ENCODE measurements around the gene TRAPPC2L.

DNA sequence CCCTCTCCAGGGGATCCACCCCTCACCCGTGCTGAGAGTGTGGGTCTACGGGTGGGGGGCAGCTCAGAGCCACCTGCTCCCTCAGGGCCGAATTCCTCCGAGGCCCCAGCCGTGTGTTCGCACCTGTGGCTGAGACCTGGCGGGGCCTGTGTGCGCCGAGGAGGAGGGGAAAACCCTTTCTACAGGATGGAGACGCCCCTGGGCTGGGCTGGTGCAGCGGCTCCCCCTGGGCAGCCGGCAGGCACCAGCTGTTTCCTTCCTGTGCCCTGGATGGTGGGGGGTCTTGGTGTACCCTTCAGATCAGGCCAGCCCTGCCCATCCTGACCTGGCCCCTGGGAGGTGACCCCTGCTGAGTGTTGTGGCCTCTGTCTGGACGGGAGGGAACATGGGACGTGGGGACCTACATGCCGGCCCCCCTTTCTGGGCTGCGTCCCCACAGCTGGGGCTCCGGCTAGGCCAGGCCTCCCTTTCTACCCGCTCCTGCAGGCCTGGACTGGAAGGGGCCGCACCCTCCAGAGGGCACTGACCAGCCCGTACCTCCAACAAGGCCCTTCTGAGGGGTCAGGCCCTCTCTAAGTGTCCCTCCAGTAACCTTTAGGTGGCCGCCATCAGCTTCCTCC, 37.9 kb downstream of the TRAPPC2L start:
- TF ChIP-seq, protein P1, sequence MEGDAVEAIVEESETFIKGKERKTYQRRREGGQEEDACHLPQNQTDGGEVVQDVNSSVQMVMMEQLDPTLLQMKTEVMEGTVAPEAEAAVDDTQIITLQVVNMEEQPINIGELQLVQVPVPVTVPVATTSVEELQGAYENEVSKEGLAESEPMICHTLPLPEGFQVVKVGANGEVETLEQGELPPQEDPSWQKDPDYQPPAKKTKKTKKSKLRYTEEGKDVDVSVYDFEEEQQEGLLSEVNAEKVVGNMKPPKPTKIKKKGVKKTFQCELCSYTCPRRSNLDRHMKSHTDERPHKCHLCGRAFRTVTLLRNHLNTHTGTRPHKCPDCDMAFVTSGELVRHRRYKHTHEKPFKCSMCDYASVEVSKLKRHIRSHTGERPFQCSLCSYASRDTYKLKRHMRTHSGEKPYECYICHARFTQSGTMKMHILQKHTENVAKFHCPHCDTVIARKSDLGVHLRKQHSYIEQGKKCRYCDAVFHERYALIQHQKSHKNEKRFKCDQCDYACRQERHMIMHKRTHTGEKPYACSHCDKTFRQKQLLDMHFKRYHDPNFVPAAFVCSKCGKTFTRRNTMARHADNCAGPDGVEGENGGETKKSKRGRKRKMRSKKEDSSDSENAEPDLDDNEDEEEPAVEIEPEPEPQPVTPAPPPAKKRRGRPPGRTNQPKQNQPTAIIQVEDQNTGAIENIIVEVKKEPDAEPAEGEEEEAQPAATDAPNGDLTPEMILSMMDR (conservative IDR thresholded peaks at IDR 0.05; ENCODE audit: low read depth in 2 of 2): no peak
- TF ChIP-seq ZNF331 (CRISPR knock-in tag; IDR thresholded peaks at IDR 0.05; ENCODE audit: low read depth) (no peak), JUNB (IDR thresholded peaks at IDR 0.05; ENCODE audit: unreplicated experiment) (no peak), STAT1 (IDR thresholded peaks at IDR 0.05; ENCODE audit: unreplicated experiment) (no peak), POLR2AphosphoS5 (IDR thresholded peaks at IDR 0.05; ENCODE audit: low read depth) (no peak), EZH2 (IDR thresholded peaks at IDR 0.05; ENCODE audit: low read depth, unreplicated experiment) (no peak), EZH2phosphoT487 (IDR thresholded peaks at IDR 0.05; ENCODE audit: unreplicated experiment) (no peak), CREB1 (CRISPR knock-in tag; IDR thresholded peaks at IDR 0.05; ENCODE audit: low read depth) (no peak), ZNF114 (CRISPR knock-in tag; IDR thresholded peaks at IDR 0.05) (no peak), NANOG (IDR thresholded peaks at IDR 0.05; ENCODE audit: borderline replicate concordance) (no peak)
- TF ChIP-seq, protein P2, sequence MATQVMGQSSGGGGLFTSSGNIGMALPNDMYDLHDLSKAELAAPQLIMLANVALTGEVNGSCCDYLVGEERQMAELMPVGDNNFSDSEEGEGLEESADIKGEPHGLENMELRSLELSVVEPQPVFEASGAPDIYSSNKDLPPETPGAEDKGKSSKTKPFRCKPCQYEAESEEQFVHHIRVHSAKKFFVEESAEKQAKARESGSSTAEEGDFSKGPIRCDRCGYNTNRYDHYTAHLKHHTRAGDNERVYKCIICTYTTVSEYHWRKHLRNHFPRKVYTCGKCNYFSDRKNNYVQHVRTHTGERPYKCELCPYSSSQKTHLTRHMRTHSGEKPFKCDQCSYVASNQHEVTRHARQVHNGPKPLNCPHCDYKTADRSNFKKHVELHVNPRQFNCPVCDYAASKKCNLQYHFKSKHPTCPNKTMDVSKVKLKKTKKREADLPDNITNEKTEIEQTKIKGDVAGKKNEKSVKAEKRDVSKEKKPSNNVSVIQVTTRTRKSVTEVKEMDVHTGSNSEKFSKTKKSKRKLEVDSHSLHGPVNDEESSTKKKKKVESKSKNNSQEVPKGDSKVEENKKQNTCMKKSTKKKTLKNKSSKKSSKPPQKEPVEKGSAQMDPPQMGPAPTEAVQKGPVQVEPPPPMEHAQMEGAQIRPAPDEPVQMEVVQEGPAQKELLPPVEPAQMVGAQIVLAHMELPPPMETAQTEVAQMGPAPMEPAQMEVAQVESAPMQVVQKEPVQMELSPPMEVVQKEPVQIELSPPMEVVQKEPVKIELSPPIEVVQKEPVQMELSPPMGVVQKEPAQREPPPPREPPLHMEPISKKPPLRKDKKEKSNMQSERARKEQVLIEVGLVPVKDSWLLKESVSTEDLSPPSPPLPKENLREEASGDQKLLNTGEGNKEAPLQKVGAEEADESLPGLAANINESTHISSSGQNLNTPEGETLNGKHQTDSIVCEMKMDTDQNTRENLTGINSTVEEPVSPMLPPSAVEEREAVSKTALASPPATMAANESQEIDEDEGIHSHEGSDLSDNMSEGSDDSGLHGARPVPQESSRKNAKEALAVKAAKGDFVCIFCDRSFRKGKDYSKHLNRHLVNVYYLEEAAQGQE (IDR thresholded peaks at IDR 0.05; ENCODE audit: unreplicated experiment): no peak
- TF ChIP-seq, protein P3, sequence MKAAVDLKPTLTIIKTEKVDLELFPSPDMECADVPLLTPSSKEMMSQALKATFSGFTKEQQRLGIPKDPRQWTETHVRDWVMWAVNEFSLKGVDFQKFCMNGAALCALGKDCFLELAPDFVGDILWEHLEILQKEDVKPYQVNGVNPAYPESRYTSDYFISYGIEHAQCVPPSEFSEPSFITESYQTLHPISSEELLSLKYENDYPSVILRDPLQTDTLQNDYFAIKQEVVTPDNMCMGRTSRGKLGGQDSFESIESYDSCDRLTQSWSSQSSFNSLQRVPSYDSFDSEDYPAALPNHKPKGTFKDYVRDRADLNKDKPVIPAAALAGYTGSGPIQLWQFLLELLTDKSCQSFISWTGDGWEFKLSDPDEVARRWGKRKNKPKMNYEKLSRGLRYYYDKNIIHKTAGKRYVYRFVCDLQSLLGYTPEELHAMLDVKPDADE (IDR thresholded peaks at IDR 0.05): no peak
- TF ChIP-seq, protein P4, sequence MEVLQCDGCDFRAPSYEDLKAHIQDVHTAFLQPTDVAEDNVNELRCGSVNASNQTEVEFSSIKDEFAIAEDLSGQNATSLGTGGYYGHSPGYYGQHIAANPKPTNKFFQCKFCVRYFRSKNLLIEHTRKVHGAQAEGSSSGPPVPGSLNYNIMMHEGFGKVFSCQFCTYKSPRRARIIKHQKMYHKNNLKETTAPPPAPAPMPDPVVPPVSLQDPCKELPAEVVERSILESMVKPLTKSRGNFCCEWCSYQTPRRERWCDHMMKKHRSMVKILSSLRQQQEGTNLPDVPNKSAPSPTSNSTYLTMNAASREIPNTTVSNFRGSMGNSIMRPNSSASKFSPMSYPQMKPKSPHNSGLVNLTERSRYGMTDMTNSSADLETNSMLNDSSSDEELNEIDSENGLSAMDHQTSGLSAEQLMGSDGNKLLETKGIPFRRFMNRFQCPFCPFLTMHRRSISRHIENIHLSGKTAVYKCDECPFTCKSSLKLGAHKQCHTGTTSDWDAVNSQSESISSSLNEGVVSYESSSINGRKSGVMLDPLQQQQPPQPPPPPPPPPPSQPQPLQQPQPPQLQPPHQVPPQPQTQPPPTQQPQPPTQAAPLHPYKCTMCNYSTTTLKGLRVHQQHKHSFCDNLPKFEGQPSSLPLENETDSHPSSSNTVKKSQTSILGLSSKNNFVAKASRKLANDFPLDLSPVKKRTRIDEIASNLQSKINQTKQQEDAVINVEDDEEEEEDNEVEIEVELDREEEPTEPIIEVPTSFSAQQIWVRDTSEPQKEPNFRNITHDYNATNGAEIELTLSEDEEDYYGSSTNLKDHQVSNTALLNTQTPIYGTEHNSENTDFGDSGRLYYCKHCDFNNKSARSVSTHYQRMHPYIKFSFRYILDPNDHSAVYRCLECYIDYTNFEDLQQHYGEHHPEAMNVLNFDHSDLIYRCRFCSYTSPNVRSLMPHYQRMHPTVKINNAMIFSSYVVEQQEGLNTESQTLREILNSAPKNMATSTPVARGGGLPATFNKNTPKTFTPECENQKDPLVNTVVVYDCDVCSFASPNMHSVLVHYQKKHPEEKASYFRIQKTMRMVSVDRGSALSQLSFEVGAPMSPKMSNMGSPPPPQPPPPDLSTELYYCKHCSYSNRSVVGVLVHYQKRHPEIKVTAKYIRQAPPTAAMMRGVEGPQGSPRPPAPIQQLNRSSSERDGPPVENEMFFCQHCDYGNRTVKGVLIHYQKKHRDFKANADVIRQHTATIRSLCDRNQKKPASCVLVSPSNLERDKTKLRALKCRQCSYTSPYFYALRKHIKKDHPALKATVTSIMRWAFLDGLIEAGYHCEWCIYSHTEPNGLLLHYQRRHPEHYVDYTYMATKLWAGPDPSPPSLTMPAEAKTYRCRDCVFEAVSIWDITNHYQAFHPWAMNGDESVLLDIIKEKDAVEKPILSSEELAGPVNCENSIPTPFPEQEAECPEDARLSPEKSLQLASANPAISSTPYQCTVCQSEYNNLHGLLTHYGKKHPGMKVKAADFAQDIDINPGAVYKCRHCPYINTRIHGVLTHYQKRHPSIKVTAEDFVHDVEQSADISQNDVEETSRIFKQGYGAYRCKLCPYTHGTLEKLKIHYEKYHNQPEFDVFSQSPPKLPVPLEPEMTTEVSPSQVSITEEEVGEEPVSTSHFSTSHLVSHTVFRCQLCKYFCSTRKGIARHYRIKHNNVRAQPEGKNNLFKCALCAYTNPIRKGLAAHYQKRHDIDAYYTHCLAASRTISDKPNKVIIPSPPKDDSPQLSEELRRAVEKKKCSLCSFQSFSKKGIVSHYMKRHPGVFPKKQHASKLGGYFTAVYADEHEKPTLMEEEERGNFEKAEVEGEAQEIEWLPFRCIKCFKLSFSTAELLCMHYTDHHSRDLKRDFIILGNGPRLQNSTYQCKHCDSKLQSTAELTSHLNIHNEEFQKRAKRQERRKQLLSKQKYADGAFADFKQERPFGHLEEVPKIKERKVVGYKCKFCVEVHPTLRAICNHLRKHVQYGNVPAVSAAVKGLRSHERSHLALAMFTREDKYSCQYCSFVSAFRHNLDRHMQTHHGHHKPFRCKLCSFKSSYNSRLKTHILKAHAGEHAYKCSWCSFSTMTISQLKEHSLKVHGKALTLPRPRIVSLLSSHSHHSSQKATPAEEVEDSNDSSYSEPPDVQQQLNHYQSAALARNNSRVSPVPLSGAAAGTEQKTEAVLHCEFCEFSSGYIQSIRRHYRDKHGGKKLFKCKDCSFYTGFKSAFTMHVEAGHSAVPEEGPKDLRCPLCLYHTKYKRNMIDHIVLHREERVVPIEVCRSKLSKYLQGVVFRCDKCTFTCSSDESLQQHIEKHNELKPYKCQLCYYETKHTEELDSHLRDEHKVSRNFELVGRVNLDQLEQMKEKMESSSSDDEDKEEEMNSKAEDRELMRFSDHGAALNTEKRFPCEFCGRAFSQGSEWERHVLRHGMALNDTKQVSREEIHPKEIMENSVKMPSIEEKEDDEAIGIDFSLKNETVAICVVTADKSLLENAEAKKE (CRISPR knock-in tag; IDR thresholded peaks at IDR 0.05): no peak
